CD4-positive, alpha-beta T cell treated with Interleukin-1 beta for 1 hour (primary cell): Measurements from ENCODE around the gene JUN.

Source experiments
- DNase-seq, 2 donors: peaks; one replicate each; pipeline ENCODE4 v3.0.0-alpha.2; 2020 to 2022

The JUN gene

GRCh38 chr1:58782178-58783089 lies 1.4 kb downstream of the JUN start:
- peak; percentile 65 for DNase-seq

- DNase-seq: peak; percentile 72
Observed at GRCh38 chr1:58781541-58782177, 2.2 kb downstream of the JUN start.

GRCh38 chr1:58780836-58781452 lies 2.9 kb downstream of the JUN start:
- DNase-seq: peak; percentile 83 to 86

GRCh38 chr1:58780411-58780810 lies 3.4 kb downstream of the JUN start:
- DNase-seq: peak in 1 of 2 donors; percentile 69

- peak; percentile 51 to 78 for DNase-seq
Observed at GRCh38 chr1:58779801-58780382, 4.0 kb downstream of the JUN start.

GRCh38 chr1:58779059-58779754 lies 4.6 kb downstream of the JUN start:
- peak in 1 of 2 donors; percentile 38 for DNase-seq

GRCh38 chr1:58778385-58779000 lies 5.4 kb downstream of the JUN start:
- no peak for DNase-seq

- no peak for DNase-seq
Observed at GRCh38 chr1:58774027-58774426, 9.8 kb downstream of the JUN start.

GRCh38 chr1:58773406-58773840 lies 10.4 kb downstream of the JUN start:
- no peak for DNase-seq

GRCh38 chr1:58769809-58770320 lies 14.0 kb downstream of the JUN start:
- DNase-seq: no peak

- DNase-seq: peak in 1 of 2 donors; percentile 21
Observed at GRCh38 chr1:58768971-58769808, 14.7 kb downstream of the JUN start.

- DNase-seq: no peak
Observed at GRCh38 chr1:58768191-58768731, 15.6 kb downstream of the JUN start.

GRCh38 chr1:58767143-58767542 lies 16.7 kb downstream of the JUN start:
- no peak for DNase-seq

- no peak for DNase-seq
Observed at GRCh38 chr1:58765441-58765840, 18.4 kb downstream of the JUN start.

- no peak for DNase-seq
Observed at GRCh38 chr1:58765006-58765405, 18.8 kb downstream of the JUN start.

- no peak for DNase-seq
Observed at GRCh38 chr1:58764294-58764978, 19.4 kb downstream of the JUN start.

GRCh38 chr1:58763214-58763613 lies 20.6 kb downstream of the JUN start:
- no peak for DNase-seq

- DNase-seq: no peak
Observed at GRCh38 chr1:58762806-58763205, 21.0 kb downstream of the JUN start.

GRCh38 chr1:58755468-58755872 lies 28.4 kb downstream of the JUN start:
- peak; percentile 38 to 58 for DNase-seq
